Ovary (tissue), 9 donors: ENCODE measurements around the gene CACNB3. TPM values are rescaled to one million over a fixed set of nuclear protein-coding genes. Genes with fewer than 3 reads are reported as not detected.

ENCODE experiments used
- DNase-seq, 5 donors: peaks; one replicate each; pipeline ENCODE4 v3.0.0-alpha.2; 2019 to 2020
- H3K27ac ChIP-seq, 2 donors: fragments of 200-600 bp; one replicate each; pipeline versions ENCODE4 v1.5.1 to v1.8.0; 2019 to 2022
- H3K27me3 ChIP-seq: fragments of 200-600 bp; one replicate; pipeline ENCODE4 v1.8.0; 2022
- H3K36me3 ChIP-seq: fragments of 200-600 bp; sonication (generic); one replicate; pipeline ENCODE4 v1.5.1; 2019
- H3K4me1 ChIP-seq: one replicate; pipeline ENCODE4 v1.8.1; 2013; ENCODE audit warnings: mild to moderate bottlenecking, moderate library complexity; ENCODE audit not compliant: insufficient read depth
- H3K4me3 ChIP-seq: fragments of 200-600 bp; sonication (generic); one replicate; pipeline ENCODE4 v1.5.1; 2017
- H3K9me3 ChIP-seq, 2 donors: fragments of 200-600 bp in 1 of 2; sonication (generic) in 1 of 2; one replicate each; pipeline versions ENCODE4 v1.5.1 to v1.8.1; 2013 to 2019; ENCODE audit warnings: mild to moderate bottlenecking in 1 of 2, moderate library complexity in 1 of 2
- CTCF ChIP-seq, 3 donors: fragments of 450-650 bp in 2 of 3; fragments of 200-600 bp in 1 of 3; IDR thresholded peaks; one replicate each; pipeline versions ENCODE4 v1.5.1 to v1.8.0; 2016 to 2022; ENCODE audit warnings: antibody characterized with exemption in 3 of 3, mild to moderate bottlenecking in 1 of 3
- EP300 ChIP-seq: sonication (generic); formaldehyde crosslinking; IDR thresholded peaks from one replicate; pipeline ENCODE4 v1.6.1; 2017; ENCODE audit warnings: antibody characterized with exemption
- POLR2A ChIP-seq: fragments of 450-650 bp; IDR thresholded peaks from one replicate; pipeline ENCODE4 v1.6.1; 2017; ENCODE audit warnings: antibody characterized with exemption, mild to moderate bottlenecking, moderate library complexity
- WGBS, 3 donors: extraction: QIAGEN DNeasy Blood & Tissue Kit in 1 of 3; methylation state at CpG; one replicate each; pipeline versions ENCODE4 v1.1.5 to v1.1.7; 2013 to 2017; 5-methylcytosine and 5-hydroxymethylcytosine counted together
- intact Hi-C, 4 donors: fragments of 100-400 bp; cut with DNase I; formaldehyde crosslinking; loops; one replicate each; pipeline versions ENCODE4 v1.11.0 to v1.15.1; 2022 to 2023
- polyA plus RNA-seq, 2 donors: library from polyadenylated mRNA; stranded (reverse); fragments of 200-250 nt in 1 of 2; fragments of 350-450 nt in 1 of 2; fragmentation: Illumina TruSeq in 1 of 2; extraction: RNeasy Lipid Tissue Mini Kit (QIAGEN cat#74804) in 1 of 2; gene quantifications; one replicate each; pipeline ENCODE4 v1.2.3, GENCODE V29; 2013 to 2014
- total RNA-seq, 7 donors: library from RNA; depleted of rRNA in 2 of 7; stranded (reverse); fragments of >200 nt in 2 of 7; fragmentation: NEBNext Ultra II Directional in 3 of 7; extraction: Animal tissue kit (Norgen Biotek cat#: 25700) in 3 of 7; gene quantifications; one replicate each; pipeline versions ENCODE4 v1.1.0 to v1.2.4, GENCODE V29; 2016 to 2023
- donor health status: DM: no; HTN: no; CAD: no; lungs with moderate emphysema.
- donor health status: DM: no; HTN: no; CAD: no.
- donor health status: Bipolar disorder and iron deficiency.
- donor health status: DM: yes; HTN: yes; CAD: no.
- donor health status: DM: no; HTN: no; CAD: no.
- donor health status: DM: yes; HTN: yes; CAD: no.

The CACNB3 gene
- total and polyA plus RNA-seq, 9 donors: 24.1 to 162 (median 75.2) TPM

GRCh38 chr12:48771588-48772112 is 46.6 kb upstream of the CACNB3 start:
- H3K27ac ChIP-seq: no peak overlapping the region
- no peak overlapping the region for H3K4me3 ChIP-seq
- WGBS, 3 donors: 89 to 93% (median 93%) methylated on average over 13 of the region's 13 CpGs
- TF ChIP-seq CTCF (IDR thresholded peaks at IDR 0.05) (no peak), POLR2A (no peak)
- intact Hi-C loops: loop anchor here in 1 of 4 donors (5.0 kb wide), 1 partner anchor 274 kb away; no protein-coding TSS in a partner anchor
- H3K4me1 ChIP-seq: peaks cover 9% of the 10 kb centered on the region
- no peaks in the 10 kb centered on the region for H3K36me3 ChIP-seq
- no peak for DNase-seq
- no peaks in the 10 kb centered on the region for H3K27me3 ChIP-seq
- H3K9me3 ChIP-seq: no peaks in the 10 kb centered on the region

GRCh38 chr12:48773686-48774085 is 44.6 kb upstream of the CACNB3 start:
- Histone ChIP-seq H3K27me3 (no peaks in the 10 kb centered on the region), H3K36me3 (no peaks in the 10 kb centered on the region), H3K4me1 (no peaks in the 10 kb centered on the region), H3K4me3 (no peak overlapping the region), H3K9me3 (no peaks in the 10 kb centered on the region), H3K27ac (no peak overlapping the region)
- intact Hi-C loops: loop anchor here in 1 of 4 donors (5.0 kb wide), 1 partner anchor 276 kb away; no protein-coding TSS in a partner anchor
- 90 to 92% (median 92%) methylated on average over 5 of the region's 5 CpGs for WGBS, 3 donors
- no peak for DNase-seq
- no peak for TF ChIP-seq CTCF (IDR thresholded peaks at IDR 0.05)
- TF ChIP-seq EP300: no peak
- no peak for TF ChIP-seq POLR2A

GRCh38 chr12:48774516-48774915 is 43.8 kb upstream of the CACNB3 start:
- no peak overlapping the region for H3K4me3 ChIP-seq
- WGBS, 3 donors: 50 to 54% (median 50%) methylated on average over 2 of the region's 2 CpGs
- H3K36me3 ChIP-seq: no peaks in the 10 kb centered on the region

GRCh38 chr12:48775299-48775698 is 43.0 kb upstream of the CACNB3 start:
- Histone ChIP-seq H3K27me3 (no peaks in the 10 kb centered on the region), H3K36me3 (no peaks in the 10 kb centered on the region), H3K27ac (no peak overlapping the region), H3K4me3 (no peak overlapping the region), H3K9me3 (no peaks in the 10 kb centered on the region), H3K4me1 (peaks cover 10% of the 10 kb centered on the region)
- no peak for TF ChIP-seq POLR2A
- no peak for TF ChIP-seq CTCF (IDR thresholded peaks at IDR 0.05)
- TF ChIP-seq EP300: no peak
- WGBS, 3 donors: 92 to 94% (median 93%) methylated on average over 8 of the region's 8 CpGs
- no peak for DNase-seq
- intact Hi-C loops: no loop called here

More at GRCh38 chr12:48774516-48774915, 43.8 kb upstream of the CACNB3 start:
- Histone ChIP-seq H3K27ac (no peak overlapping the region), H3K27me3 (no peaks in the 10 kb centered on the region), H3K4me1 (peaks cover 3% of the 10 kb centered on the region), H3K9me3 (no peaks in the 10 kb centered on the region)
- intact Hi-C loops: loop anchor here in 1 of 4 donors (5.0 kb wide), 1 partner anchor 277 kb away; no protein-coding TSS in a partner anchor
- TF ChIP-seq EP300: no peak
- TF ChIP-seq POLR2A: no peak
- TF ChIP-seq CTCF (IDR thresholded peaks at IDR 0.05): no peak
- no peak for DNase-seq
